GM19238 (cell line): ENCODE results near the gene TAX1BP1.
A peak's percentile ranks its signal among the peaks of the same experiment; 100 is the strongest.
"Not testable (repeated sequence)": the region's sequence is repeated elsewhere in the genome, so short reads cannot be mapped to it uniquely, and the experiment has no call there.

Experiments
- DNase-seq: peaks from one replicate; pipeline ENCODE4 v3.0.0; 2011; ENCODE audit warnings: low spot score; ENCODE audit not compliant: insufficient read length

Gene TAX1BP1

GRCh38 chr7:27737616-27738015 is 2.3 kb upstream of the TAX1BP1 start:
- no peak for DNase-seq

- DNase-seq, result no peak
Observed at GRCh38 chr7:27739301-27739908, 557 bp upstream of the TAX1BP1 start.

- DNase-seq, result peak; percentile 62
Observed at GRCh38 chr7:27740449-27741086, 606 bp downstream of the TAX1BP1 start.

GRCh38 chr7:27742091-27742710 is 2.2 kb downstream of the TAX1BP1 start:
- DNase-seq, result not testable (repeated sequence)

- DNase-seq, result no peak
Observed at GRCh38 chr7:27745064-27745583, 5.2 kb downstream of the TAX1BP1 start.

- DNase-seq, result no peak
Observed at GRCh38 chr7:27746486-27746885, 6.5 kb downstream of the TAX1BP1 start.

- no peak for DNase-seq
Observed at GRCh38 chr7:27746978-27747377, 7.0 kb downstream of the TAX1BP1 start.

GRCh38 chr7:27747589-27748368 is 7.8 kb downstream of the TAX1BP1 start:
- no peak for DNase-seq

- no peak for DNase-seq
Observed at GRCh38 chr7:27750316-27750715, 10.4 kb downstream of the TAX1BP1 start.

GRCh38 chr7:27751888-27752660 is 12.1 kb downstream of the TAX1BP1 start:
- no peak for DNase-seq

- DNase-seq, result no peak
Observed at GRCh38 chr7:27753863-27754262, 13.9 kb downstream of the TAX1BP1 start.

GRCh38 chr7:27756298-27756697 is 16.3 kb downstream of the TAX1BP1 start:
- no peak for DNase-seq

GRCh38 chr7:27759491-27759890 is 19.5 kb downstream of the TAX1BP1 start:
- no peak for DNase-seq

- DNase-seq, result no peak
Observed at GRCh38 chr7:27762062-27762461, 22.1 kb downstream of the TAX1BP1 start.

- no peak for DNase-seq
Observed at GRCh38 chr7:27763983-27764508, 24.1 kb downstream of the TAX1BP1 start.

- no peak for DNase-seq
Observed at GRCh38 chr7:27765841-27766240, 25.9 kb downstream of the TAX1BP1 start.

- no peak for DNase-seq
Observed at GRCh38 chr7:27767374-27767773, 27.4 kb downstream of the TAX1BP1 start.

GRCh38 chr7:27771111-27771510 is 31.1 kb downstream of the TAX1BP1 start:
- DNase-seq, result no peak

- no peak for DNase-seq
Observed at GRCh38 chr7:27774717-27775328, 34.9 kb downstream of the TAX1BP1 start.

GRCh38 chr7:27775782-27776181 is 35.8 kb downstream of the TAX1BP1 start:
- no peak for DNase-seq
